Neutrophil (primary cell): ENCODE data around the gene STH.

ENCODE experiments used
- H3K27ac ChIP-seq: fragments of 200-600 bp; sonication (generic); 2 replicates; pipeline ENCODE4 v1.5.1; 2016; ENCODE audit warnings: mild to moderate bottlenecking, moderate library complexity
- H3K27me3 ChIP-seq: fragments of 200-600 bp; sonication (generic); 2 replicates; pipeline ENCODE4 v1.6.0; 2016; ENCODE audit warnings: mild to moderate bottlenecking
- H3K36me3 ChIP-seq: fragments of 200-600 bp; sonication (generic); 2 replicates; pipeline ENCODE4 v1.5.1; 2017
- H3K4me1 ChIP-seq, 2 experiments: fragments of 200-600 bp in 1 of 2; sonication (generic) in 1 of 2; 1 replicate in 1 of 2; 2 replicates in 1 of 2; pipeline versions ENCODE4 v1.5.1 to v1.6.1; 2013 to 2016; ENCODE audit warnings: low read depth in 1 of 2, low read length in 1 of 2, mild to moderate bottlenecking in 1 of 2, moderate library complexity in 1 of 2; ENCODE audit not compliant: control insufficient read depth in 1 of 2, insufficient read depth in 1 of 2
- H3K4me3 ChIP-seq, 2 experiments: fragments of 200-600 bp in 1 of 2; sonication (generic) in 1 of 2; 1 replicate in 1 of 2; 2 replicates in 1 of 2; pipeline ENCODE4 v1.5.1; 2013 to 2016; ENCODE audit warnings: low read depth in 1 of 2, low read length in 1 of 2, mild to moderate bottlenecking in 1 of 2, moderate library complexity in 1 of 2
- H3K9me3 ChIP-seq: fragments of 200-600 bp; sonication (generic); 2 replicates; pipeline ENCODE4 v1.5.1; 2016
- TF ChIP-seq, protein P1 (sequence below): fragments of 200-600 bp; sonication (generic); IDR thresholded peaks from 2 replicates; pipeline ENCODE4 v1.5.1; 2016; ENCODE audit warnings: antibody characterized with exemption

Gene STH

DNA sequence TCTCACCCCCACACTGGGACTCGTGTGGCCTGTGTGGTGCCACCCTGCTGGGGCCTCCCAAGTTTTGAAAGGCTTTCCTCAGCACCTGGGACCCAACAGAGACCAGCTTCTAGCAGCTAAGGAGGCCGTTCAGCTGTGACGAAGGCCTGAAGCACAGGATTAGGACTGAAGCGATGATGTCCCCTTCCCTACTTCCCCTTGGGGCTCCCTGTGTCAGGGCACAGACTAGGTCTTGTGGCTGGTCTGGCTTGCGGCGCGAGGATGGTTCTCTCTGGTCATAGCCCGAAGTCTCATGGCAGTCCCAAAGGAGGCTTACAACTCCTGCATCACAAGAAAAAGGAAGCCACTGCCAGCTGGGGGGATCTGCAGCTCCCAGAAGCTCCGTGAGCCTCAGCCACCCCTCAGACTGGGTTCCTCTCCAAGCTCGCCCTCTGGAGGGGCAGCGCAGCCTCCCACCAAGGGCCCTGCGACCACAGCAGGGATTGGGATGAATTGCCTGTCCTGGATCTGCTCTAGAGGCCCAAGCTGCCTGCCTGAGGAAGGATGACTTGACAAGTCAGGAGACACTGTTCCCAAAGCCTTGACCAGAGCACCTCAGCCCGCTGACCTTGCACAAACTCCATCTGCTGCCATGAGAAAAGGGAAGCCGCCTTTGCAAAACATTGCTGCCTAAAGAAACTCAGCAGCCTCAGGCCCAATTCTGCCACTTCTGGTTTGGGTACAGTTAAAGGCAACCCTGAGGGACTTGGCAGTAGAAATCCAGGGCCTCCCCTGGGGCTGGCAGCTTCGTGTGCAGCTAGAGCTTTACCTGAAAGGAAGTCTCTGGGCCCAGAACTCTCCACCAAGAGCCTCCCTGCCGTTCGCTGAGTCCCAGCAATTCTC lies 27.4 kb downstream of the STH start:
- TF ChIP-seq, protein P1, sequence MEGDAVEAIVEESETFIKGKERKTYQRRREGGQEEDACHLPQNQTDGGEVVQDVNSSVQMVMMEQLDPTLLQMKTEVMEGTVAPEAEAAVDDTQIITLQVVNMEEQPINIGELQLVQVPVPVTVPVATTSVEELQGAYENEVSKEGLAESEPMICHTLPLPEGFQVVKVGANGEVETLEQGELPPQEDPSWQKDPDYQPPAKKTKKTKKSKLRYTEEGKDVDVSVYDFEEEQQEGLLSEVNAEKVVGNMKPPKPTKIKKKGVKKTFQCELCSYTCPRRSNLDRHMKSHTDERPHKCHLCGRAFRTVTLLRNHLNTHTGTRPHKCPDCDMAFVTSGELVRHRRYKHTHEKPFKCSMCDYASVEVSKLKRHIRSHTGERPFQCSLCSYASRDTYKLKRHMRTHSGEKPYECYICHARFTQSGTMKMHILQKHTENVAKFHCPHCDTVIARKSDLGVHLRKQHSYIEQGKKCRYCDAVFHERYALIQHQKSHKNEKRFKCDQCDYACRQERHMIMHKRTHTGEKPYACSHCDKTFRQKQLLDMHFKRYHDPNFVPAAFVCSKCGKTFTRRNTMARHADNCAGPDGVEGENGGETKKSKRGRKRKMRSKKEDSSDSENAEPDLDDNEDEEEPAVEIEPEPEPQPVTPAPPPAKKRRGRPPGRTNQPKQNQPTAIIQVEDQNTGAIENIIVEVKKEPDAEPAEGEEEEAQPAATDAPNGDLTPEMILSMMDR: no peak
- Histone ChIP-seq H3K9me3 (no peaks in the 10 kb centered on the region), H3K27me3 (no peaks in the 10 kb centered on the region), H3K27ac (peak overlapping the region; percentile 73), H3K4me3 (no peak overlapping the region), H3K4me1 (peaks cover 22 to 26% of the 10 kb centered on the region in 2 experiments), H3K36me3 (peaks cover 31% of the 10 kb centered on the region)

DNA sequence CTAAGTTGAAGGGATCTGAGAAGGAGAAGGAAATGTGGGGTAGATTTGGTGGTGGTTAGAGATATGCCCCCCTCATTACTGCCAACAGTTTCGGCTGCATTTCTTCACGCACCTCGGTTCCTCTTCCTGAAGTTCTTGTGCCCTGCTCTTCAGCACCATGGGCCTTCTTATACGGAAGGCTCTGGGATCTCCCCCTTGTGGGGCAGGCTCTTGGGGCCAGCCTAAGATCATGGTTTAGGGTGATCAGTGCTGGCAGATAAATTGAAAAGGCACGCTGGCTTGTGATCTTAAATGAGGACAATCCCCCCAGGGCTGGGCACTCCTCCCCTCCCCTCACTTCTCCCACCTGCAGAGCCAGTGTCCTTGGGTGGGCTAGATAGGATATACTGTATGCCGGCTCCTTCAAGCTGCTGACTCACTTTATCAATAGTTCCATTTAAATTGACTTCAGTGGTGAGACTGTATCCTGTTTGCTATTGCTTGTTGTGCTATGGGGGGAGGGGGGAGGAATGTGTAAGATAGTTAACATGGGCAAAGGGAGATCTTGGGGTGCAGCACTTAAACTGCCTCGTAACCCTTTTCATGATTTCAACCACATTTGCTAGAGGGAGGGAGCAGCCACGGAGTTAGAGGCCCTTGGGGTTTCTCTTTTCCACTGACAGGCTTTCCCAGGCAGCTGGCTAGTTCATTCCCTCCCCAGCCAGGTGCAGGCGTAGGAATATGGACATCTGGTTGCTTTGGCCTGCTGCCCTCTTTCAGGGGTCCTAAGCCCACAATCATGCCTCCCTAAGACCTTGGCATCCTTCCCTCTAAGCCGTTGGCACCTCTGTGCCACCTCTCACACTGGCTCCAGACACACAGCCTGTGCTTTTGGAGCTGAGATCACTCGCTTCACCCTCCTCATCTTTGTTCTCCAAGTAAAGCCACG lies 28.3 kb downstream of the STH start:
- H3K4me3 ChIP-seq: no peak overlapping the region
- H3K36me3 ChIP-seq: peaks cover 40% of the 10 kb centered on the region
- TF ChIP-seq, protein P1: no peak
- H3K27me3 ChIP-seq: no peaks in the 10 kb centered on the region
- H3K27ac ChIP-seq: peak overlapping the region; percentile 73
- no peaks in the 10 kb centered on the region for H3K9me3 ChIP-seq
- peaks cover 22 to 26% of the 10 kb centered on the region in 2 experiments for H3K4me1 ChIP-seq

DNA sequence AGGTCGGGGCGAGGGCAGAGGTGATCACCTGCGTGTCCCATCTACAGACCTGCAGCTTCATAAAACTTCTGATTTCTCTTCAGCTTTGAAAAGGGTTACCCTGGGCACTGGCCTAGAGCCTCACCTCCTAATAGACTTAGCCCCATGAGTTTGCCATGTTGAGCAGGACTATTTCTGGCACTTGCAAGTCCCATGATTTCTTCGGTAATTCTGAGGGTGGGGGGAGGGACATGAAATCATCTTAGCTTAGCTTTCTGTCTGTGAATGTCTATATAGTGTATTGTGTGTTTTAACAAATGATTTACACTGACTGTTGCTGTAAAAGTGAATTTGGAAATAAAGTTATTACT lies 28.9 kb downstream of the STH start:
- Histone ChIP-seq H3K36me3 (peaks cover 46% of the 10 kb centered on the region), H3K27ac (peak overlapping the region; percentile 73)

DNA sequence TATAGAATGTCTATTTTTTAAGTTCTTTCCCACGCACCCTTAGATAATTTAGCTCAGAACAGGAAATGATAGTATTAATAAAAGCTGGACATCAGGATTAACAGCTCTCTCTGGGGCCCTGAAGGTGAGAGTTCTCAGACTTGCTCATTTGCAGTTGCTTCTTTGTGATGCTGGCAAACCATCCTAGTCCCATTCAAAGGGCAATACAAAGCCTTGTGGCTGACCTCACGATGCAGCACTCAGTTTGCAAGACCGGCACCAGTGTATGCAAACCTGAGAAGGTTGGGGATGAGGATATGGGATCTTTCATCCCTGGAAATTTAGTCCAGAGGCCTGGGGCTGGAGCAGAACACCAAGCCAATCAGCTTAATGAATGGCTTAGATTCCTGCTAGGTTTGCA lies 29.3 kb downstream of the STH start:
- peak overlapping the region; percentile 20 for H3K27ac ChIP-seq
- H3K4me1 ChIP-seq: peaks cover 22 to 26% of the 10 kb centered on the region in 2 experiments
- no peaks in the 10 kb centered on the region for H3K27me3 ChIP-seq
- no peak overlapping the region for H3K4me3 ChIP-seq
- no peaks in the 10 kb centered on the region for H3K9me3 ChIP-seq
- TF ChIP-seq, protein P1: no peak
- H3K36me3 ChIP-seq: peaks cover 51% of the 10 kb centered on the region

More for the DNA sequence above, 28.9 kb downstream of the STH start:
- Histone ChIP-seq H3K27me3 (no peaks in the 10 kb centered on the region), H3K4me1 (peaks cover 22 to 26% of the 10 kb centered on the region in 2 experiments), H3K4me3 (no peak overlapping the region), H3K9me3 (no peaks in the 10 kb centered on the region)
- TF ChIP-seq, protein P1: no peak

DNA sequence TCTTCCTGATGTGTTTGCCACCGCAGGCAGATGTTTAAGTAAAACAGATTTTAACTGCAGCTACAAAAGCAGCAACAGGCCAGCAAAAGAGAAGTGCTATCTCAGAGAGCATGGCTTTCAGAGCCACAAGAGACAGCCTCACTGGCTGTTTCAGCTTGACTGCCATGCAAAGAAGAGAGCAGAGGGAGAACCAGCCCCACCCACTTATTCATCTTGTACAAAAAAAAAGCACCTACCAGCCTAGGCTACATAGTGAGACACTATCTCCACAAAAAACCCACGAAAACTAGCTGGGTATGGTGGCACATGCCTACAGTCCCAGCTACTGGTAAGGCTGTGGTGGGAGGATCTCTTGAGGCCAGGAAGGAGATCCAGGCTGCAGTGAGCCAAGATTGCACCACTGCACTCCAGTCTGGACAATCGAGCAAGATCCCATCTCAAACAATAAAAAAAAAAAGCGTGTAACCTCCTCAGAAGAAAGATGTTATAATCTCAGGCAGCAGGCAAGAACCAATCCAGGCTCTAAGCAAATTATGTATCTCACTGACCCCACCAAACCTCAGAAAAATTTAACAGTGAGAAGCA lies 30.0 kb downstream of the STH start:
- TF ChIP-seq, protein P1: no peak
- H3K27me3 ChIP-seq: no peaks in the 10 kb centered on the region
- H3K4me1 ChIP-seq: peaks cover 22 to 26% of the 10 kb centered on the region in 2 experiments
- H3K36me3 ChIP-seq: peaks cover 57% of the 10 kb centered on the region
- peak overlapping the region; percentile 20 for H3K27ac ChIP-seq
- H3K9me3 ChIP-seq: no peaks in the 10 kb centered on the region
- no peak overlapping the region for H3K4me3 ChIP-seq
